Suprapubic skin (tissue), 4 donors: Measurements from ENCODE around the gene RBP5. TPM values are rescaled to one million over a fixed set of nuclear protein-coding genes. Genes with fewer than 3 reads are reported as not detected.

Experiments
- DNase-seq, 2 donors: peaks; one replicate each; pipeline ENCODE4 v3.0.0-alpha.2; 2019; ENCODE audit warnings: low spot score in 2 of 2
- H3K27ac ChIP-seq: fragments of 200-600 bp; sonication (generic); one replicate; pipeline ENCODE4 v1.5.1; 2019
- H3K27me3 ChIP-seq: fragments of 200-600 bp; sonication (generic); one replicate; pipeline ENCODE4 v1.5.1; 2019
- H3K36me3 ChIP-seq: fragments of 200-600 bp; sonication (generic); one replicate; pipeline ENCODE4 v1.5.1; 2019
- H3K4me1 ChIP-seq: fragments of 200-600 bp; sonication (generic); one replicate; pipeline ENCODE4 v1.5.1; 2019
- H3K4me3 ChIP-seq: fragments of 200-600 bp; sonication (generic); one replicate; pipeline ENCODE4 v1.5.1; 2019; ENCODE audit warnings: mild to moderate bottlenecking
- H3K9me3 ChIP-seq: fragments of 200-600 bp; sonication (generic); one replicate; pipeline ENCODE4 v1.5.1; 2019
- CTCF ChIP-seq, 2 donors: fragments of 200-600 bp in 1 of 2; fragments of 450-650 bp in 1 of 2; sonication (generic) in 1 of 2; IDR thresholded peaks; one replicate each; pipeline ENCODE4 v1.5.1; 2016 to 2019; ENCODE audit warnings: antibody characterized with exemption in 2 of 2, mild to moderate bottlenecking in 1 of 2, moderate library complexity in 1 of 2
- EP300 ChIP-seq: sonication (generic); formaldehyde crosslinking; IDR thresholded peaks from one replicate; pipeline ENCODE4 v1.6.1; 2017; ENCODE audit warnings: antibody characterized with exemption
- POLR2A ChIP-seq, 2 donors: fragments of 450-650 bp; IDR thresholded peaks; one replicate each; pipeline ENCODE4 v1.6.1; 2017; ENCODE audit warnings: antibody characterized with exemption in 2 of 2, mild to moderate bottlenecking in 2 of 2, moderate library complexity in 2 of 2
- POLR2AphosphoS5 ChIP-seq, 3 donors: sonication (generic); formaldehyde crosslinking; IDR thresholded peaks; one replicate each; pipeline ENCODE4 v1.6.1; 2017; ENCODE audit warnings: antibody characterized with exemption in 3 of 3
- WGBS: methylation state at CpG from one replicate; pipeline ENCODE4 v1.1.5; 2018; 5-methylcytosine and 5-hydroxymethylcytosine counted together
- total RNA-seq, 4 donors: library from RNA; depleted of rRNA; stranded (reverse); fragments of >200 nt; gene quantifications; one replicate each; pipeline ENCODE4 v1.1.0, GENCODE V29; 2016

Gene RBP5
- total RNA-seq, 4 donors from 2014 or later: 0.98 to 2.1 TPM; not detected in 2

DNA sequence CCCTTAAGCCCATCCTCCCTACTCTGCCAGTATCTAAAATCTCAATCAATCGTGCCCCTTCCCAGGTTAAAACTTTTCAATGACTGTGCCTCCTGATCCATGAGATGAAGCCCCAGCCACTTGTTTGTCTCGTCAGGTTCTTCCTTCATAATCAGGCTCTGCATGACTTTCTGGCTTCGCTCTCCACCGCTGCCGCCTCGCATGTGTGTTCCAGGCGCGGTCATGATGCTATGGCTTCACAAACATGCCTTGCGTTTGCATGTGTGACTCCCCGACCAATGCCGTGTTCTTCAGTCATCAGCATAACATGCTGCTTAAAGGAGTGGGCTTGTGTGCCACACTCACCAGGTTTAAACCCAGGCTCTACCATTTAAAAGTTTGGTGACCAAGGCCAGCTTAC is 14.7 kb downstream of the RBP5 start:
- Histone ChIP-seq H3K36me3 (peaks cover 24% of the 10 kb centered on the region), H3K27ac (no peak overlapping the region), H3K9me3 (no peaks in the 10 kb centered on the region), H3K4me3 (no peak overlapping the region), H3K27me3 (no peaks in the 10 kb centered on the region), H3K4me1 (peaks cover 15% of the 10 kb centered on the region)
- DNase-seq: peak; percentile 49 to 50
- no peak for TF ChIP-seq EP300
- TF ChIP-seq POLR2AphosphoS5 (IDR thresholded peaks at IDR 0.05): no peak
- no peak for TF ChIP-seq POLR2A (IDR thresholded peaks at IDR 0.05)
- TF ChIP-seq CTCF (IDR thresholded peaks at IDR 0.05): no peak
- WGBS: 86% methylated on average over 11 of the region's 11 CpGs

DNA sequence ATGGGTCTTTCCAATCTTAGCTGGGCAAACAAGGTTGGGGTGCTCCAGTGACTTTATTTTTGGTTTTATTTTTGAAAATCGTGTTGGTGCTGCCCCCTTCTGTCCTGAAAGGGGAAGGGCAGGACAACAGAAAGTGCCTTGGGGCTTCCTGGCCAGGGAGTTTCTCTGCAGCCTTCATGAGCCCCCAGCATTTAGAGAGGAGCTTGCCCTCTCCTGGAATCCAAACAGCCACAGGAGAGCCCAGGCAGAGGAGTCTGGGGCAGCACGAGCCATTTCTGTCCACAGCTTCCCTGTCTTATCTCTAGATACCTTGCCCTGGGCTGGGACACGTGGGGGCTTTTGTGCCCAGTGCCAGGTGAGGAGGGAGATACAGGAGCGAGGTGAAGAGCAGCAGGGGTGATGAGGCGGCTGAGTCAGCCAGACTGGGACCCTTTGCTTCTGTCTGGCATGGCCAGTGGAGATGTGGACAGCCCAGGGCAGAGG is 15.3 kb downstream of the RBP5 start:
- Histone ChIP-seq H3K27me3 (no peaks in the 10 kb centered on the region), H3K4me3 (no peak overlapping the region), H3K27ac (no peak overlapping the region), H3K4me1 (peaks cover 19% of the 10 kb centered on the region), H3K36me3 (peaks cover 24% of the 10 kb centered on the region), H3K9me3 (no peaks in the 10 kb centered on the region)
- peak; percentile 74 to 85 for TF ChIP-seq CTCF (IDR thresholded peaks at IDR 0.05)
- TF ChIP-seq POLR2A (IDR thresholded peaks at IDR 0.05): no peak
- 36% methylated on average over 4 of the region's 5 CpGs for WGBS
- DNase-seq: peak; percentile 52 to 65

DNA sequence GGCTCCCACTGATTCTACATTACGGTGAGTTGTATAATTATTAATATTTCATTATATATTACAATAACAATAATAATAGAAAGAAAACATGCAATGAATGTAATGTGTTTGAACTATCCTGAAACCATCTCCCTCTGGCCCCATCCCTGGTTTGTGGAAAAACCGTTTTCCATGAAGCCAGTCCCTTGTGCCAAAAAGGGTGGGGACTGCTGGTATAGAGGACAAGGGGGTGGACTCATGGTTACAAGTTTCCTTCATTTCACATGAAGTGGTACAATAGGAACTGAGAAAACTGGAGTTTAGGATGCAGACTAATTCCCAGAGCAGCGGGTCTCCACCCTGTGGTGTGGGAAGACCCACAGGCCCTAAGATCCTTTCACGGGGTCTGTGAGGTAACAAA is 16.6 kb downstream of the RBP5 start:
- Histone ChIP-seq H3K4me3 (no peak overlapping the region), H3K27ac (peak overlapping the region; percentile 29), H3K27me3 (no peaks in the 10 kb centered on the region), H3K36me3 (peaks cover 20% of the 10 kb centered on the region), H3K4me1 (peaks cover 33% of the 10 kb centered on the region), H3K9me3 (no peaks in the 10 kb centered on the region)
- 66% methylated on average over 4 of the region's 4 CpGs for WGBS
- DNase-seq: peak; percentile 43 to 63
- TF ChIP-seq POLR2AphosphoS5 (IDR thresholded peaks at IDR 0.05) (no peak), CTCF (IDR thresholded peaks at IDR 0.05) (no peak), EP300 (no peak), POLR2A (IDR thresholded peaks at IDR 0.05) (no peak)

DNA sequence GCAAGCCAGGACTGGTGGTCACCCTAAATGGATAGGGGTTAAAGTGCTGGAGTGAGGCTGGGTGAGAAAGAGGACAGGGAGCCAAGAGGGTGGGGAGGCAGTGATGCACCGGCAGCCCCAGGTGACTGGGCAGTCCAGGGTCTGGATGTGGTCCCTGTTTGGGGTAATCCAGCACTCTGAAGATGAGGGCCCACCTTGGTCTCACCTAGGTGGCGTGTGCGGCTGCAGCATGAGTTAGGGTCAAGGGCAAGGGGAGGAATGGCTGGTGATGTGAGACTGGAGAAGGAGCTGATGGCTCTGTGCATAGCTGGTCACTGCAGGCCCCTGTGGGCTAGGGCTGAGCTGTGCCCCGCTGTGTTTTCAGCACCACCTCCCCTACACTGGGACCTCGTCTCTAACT is 18.0 kb downstream of the RBP5 start:
- peak; percentile 45 to 47 for DNase-seq
- TF ChIP-seq EP300 (no peak), CTCF (IDR thresholded peaks at IDR 0.05) (no peak), POLR2AphosphoS5 (IDR thresholded peaks at IDR 0.05) (no peak), POLR2A (IDR thresholded peaks at IDR 0.05) (no peak)
- Histone ChIP-seq H3K4me3 (no peak overlapping the region), H3K27ac (no peak overlapping the region), H3K9me3 (no peaks in the 10 kb centered on the region), H3K36me3 (peaks cover 7% of the 10 kb centered on the region), H3K27me3 (no peaks in the 10 kb centered on the region), H3K4me1 (peaks cover 38% of the 10 kb centered on the region)
- 97% methylated on average over 5 of the region's 5 CpGs for WGBS

DNA sequence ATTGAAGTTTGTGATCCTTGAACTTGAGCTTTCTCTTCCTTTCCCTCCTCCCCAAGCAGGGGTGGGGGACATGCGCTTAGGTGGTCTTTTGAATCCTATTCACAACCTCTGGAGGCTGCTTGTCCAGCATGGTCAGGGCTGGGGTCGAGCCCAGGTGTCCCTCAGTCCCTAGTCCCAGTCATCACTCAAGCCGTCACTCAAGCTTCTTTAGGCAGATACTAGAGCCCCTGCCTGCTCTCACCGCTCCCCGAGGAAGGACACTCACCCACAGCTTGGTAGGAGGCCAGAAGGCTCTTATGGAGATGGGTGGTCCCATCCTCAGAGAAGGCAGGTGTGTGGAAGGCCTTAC is 19.1 kb downstream of the RBP5 start:
- H3K4me1 ChIP-seq: peaks cover 38% of the 10 kb centered on the region
- peak overlapping the region; percentile 63 for H3K4me3 ChIP-seq
- TF ChIP-seq POLR2A (IDR thresholded peaks at IDR 0.05) (no peak), POLR2AphosphoS5 (IDR thresholded peaks at IDR 0.05) (no peak), EP300 (no peak), CTCF (IDR thresholded peaks at IDR 0.05) (no peak)

More for the DNA sequence above, 19.1 kb downstream of the RBP5 start:
- H3K27me3 ChIP-seq: no peaks in the 10 kb centered on the region
- WGBS: 64% methylated on average over 5 of the region's 5 CpGs
- peak in 1 of 2 donors; percentile 62 for DNase-seq
- no peaks in the 10 kb centered on the region for H3K9me3 ChIP-seq
- no peaks in the 10 kb centered on the region for H3K36me3 ChIP-seq
- H3K27ac ChIP-seq: peak overlapping the region; percentile 97
